T-cell (primary cell): ENCODE data around the gene PLVAP. TPM values are rescaled to one million over a fixed set of nuclear protein-coding genes. Genes with fewer than 3 reads are reported as not detected.

Experiments used
- ATAC-seq, 4 experiments: fragments of 200-7000 bp in 3 of 4; fragments of 150-1000 bp in 1 of 4; cut with Tn5 transposase; replicated peaks in 1 of 4; 1 replicate in 3 of 4; 2 replicates in 1 of 4; pipeline ENCODE4 v1.10.0; 2021; ENCODE audit warnings: moderate library complexity in 3 of 4, mild to moderate bottlenecking in 2 of 4, moderate number of reproducible peaks in 1 of 4
- CTCF ChIA-PET, 2 donors: fragments of 300-600 bp; sonication (Branson Sonifier 250); formaldehyde crosslinking; loops; one replicate each; lab custom pipeline; 2022; ENCODE audit warnings: antibody characterized with exemption in 2 of 2; lab: Charles Lee
- POLR2A ChIA-PET, 2 donors: fragments of 300-600 bp; sonication (Branson Sonifier 250); formaldehyde crosslinking; loops; one replicate each; lab custom pipeline; 2022; ENCODE audit warnings: antibody characterized with exemption in 2 of 2; lab: Charles Lee
- DNase-seq, 35 experiments: peaks; one replicate each; pipeline versions ENCODE4 v3.0.0 to v3.0.0-alpha.2; 2013 to 2023
- H3K27ac ChIP-seq: one replicate; pipeline ENCODE4 v1.5.1; 2013; ENCODE audit warnings: low read length
- H3K27me3 ChIP-seq, 2 experiments: replicated peaks in 1 of 2; 1 replicate in 1 of 2; 2 replicates in 1 of 2; pipeline versions ENCODE4 v1.6.1 to v1.7.0; 2013; ENCODE audit warnings: low read length in 1 of 2, mixed read lengths in 1 of 2; ENCODE audit not compliant: control insufficient read depth in 2 of 2, insufficient read depth in 2 of 2; ENCODE audit errors: extremely low read depth in 1 of 2
- H3K36me3 ChIP-seq, 2 donors: 1 replicate in 1 of 2; 2 replicates in 1 of 2; pipeline versions ENCODE4 v1.6.1 to v1.7.0; 2013; ENCODE audit warnings: low read length in 1 of 2; ENCODE audit not compliant: control insufficient read depth in 2 of 2, insufficient read depth in 1 of 2; ENCODE audit errors: extremely low read depth in 1 of 2
- H3K4me1 ChIP-seq, 2 experiments: 1 replicate in 1 of 2; 2 replicates in 1 of 2; pipeline versions ENCODE4 v1.6.1 to v1.7.0; 2013; ENCODE audit warnings: low read length in 2 of 2, mixed read lengths in 1 of 2; ENCODE audit not compliant: insufficient read depth in 2 of 2, control insufficient read depth in 1 of 2; ENCODE audit errors: extremely low read depth in 1 of 2
- H3K4me3 ChIP-seq, 2 donors: 1 replicate in 1 of 2; 2 replicates in 1 of 2; pipeline versions ENCODE4 v1.5.1 to v1.7.0; 2013; ENCODE audit warnings: mild to moderate bottlenecking in 2 of 2, low read length in 1 of 2, moderate library complexity in 1 of 2; ENCODE audit not compliant: control insufficient read depth in 1 of 2; ENCODE audit errors: extremely low read depth in 1 of 2
- H3K9me3 ChIP-seq: 2 replicates; pipeline ENCODE4 v1.7.0; 2013
- H3K27ac Mint-ChIP-seq, 2 donors: one replicate each; pipeline ENCODE4 v1.8.0; 2020 to 2021; ENCODE audit warnings: mild to moderate bottlenecking in 2 of 2, mixed read lengths in 2 of 2
- H3K27me3 Mint-ChIP-seq, 2 donors: one replicate each; pipeline ENCODE4 v1.8.0; 2021 to 2022; ENCODE audit warnings: mixed read lengths in 2 of 2
- H3K36me3 Mint-ChIP-seq: one replicate; pipeline ENCODE4 v1.8.0; 2021; ENCODE audit warnings: mixed read lengths
- H3K4me1 Mint-ChIP-seq, 3 donors: one replicate each; pipeline ENCODE4 v1.8.0; 2020 to 2022; ENCODE audit warnings: mixed read lengths in 3 of 3, mild to moderate bottlenecking in 1 of 3
- H3K4me3 Mint-ChIP-seq, 3 donors: one replicate each; pipeline ENCODE4 v1.8.0; 2020 to 2022; ENCODE audit warnings: mild to moderate bottlenecking in 3 of 3, mixed read lengths in 3 of 3, moderate library complexity in 3 of 3
- H3K9me3 Mint-ChIP-seq, 3 donors: one replicate each; pipeline ENCODE4 v1.8.0; 2020 to 2022; ENCODE audit warnings: mixed read lengths in 3 of 3
- WGBS: methylation state at CpG from one replicate; pipeline ENCODE4 v1.1.5; 2013; ENCODE audit warnings: missing lambda C conversion rate; ENCODE audit not compliant: insufficient coverage; 5-methylcytosine and 5-hydroxymethylcytosine counted together
- total RNA-seq, 35 experiments: library from RNA in 6 of 35; stranded (reverse) in 6 of 35; fragments of 120-200 nt in 1 of 35; gene quantifications; one replicate each; pipeline versions ENCODE4 v1.2.1 to v1.2.4 and lab custom pipeline; 2013 to 2026

Gene PLVAP
- total RNA-seq, 5 donors from 2014 or later (not counting 1 experiment from before 2014, with no cell fraction given), result 0.19 to 0.86 (median 0.48) TPM; not detected in 1

GRCh38 chr19:17389288-17389687 lies 12.1 kb upstream of the PLVAP start:
- Mint-ChIP-seq H3K9me3 (no peaks in the 10 kb centered on the region), H3K36me3 (no peaks in the 10 kb centered on the region), H3K4me1 (peaks cover 13 to 18% (median 14%) of the 10 kb centered on the region in 3 donors), H3K27ac (no peak overlapping the region), H3K4me3 (peak overlapping the region in 2 of 3 donors; percentile 21 to 94), H3K27me3 (peaks cover 0 to 2% of the 10 kb centered on the region in 2 donors)
- CTCF ChIA-PET, result interaction anchor here (0.6 to 1.5 kb wide), 10 partner anchors 24 to 1248 kb away, joined by 3 to 5 read pairs (median 3); partner anchors contain the start of genes DDA1 (in 1 of the 2) and MVB12A (in 1 of the 2)
- DNase-seq (no peak), ATAC-seq (no peak)
- peaks cover 0 to 18% of the 10 kb centered on the region in 2 experiments for H3K27me3 ChIP-seq
- POLR2A ChIA-PET, result interaction anchor here in 1 of 2 donors (0.5 kb wide), 1 partner anchor 734 kb away, joined by 9 read pairs; no protein-coding TSS in a partner anchor
- H3K4me3 ChIP-seq, result no peak overlapping the region
- H3K9me3 ChIP-seq, result no peaks in the 10 kb centered on the region
- WGBS, result no CpG with 5 or more reads among the region's 1 CpG
- H3K27ac ChIP-seq, result no peak overlapping the region
- peaks cover 8 to 22% of the 10 kb centered on the region in 2 experiments for H3K4me1 ChIP-seq
- H3K36me3 ChIP-seq, result no peaks in the 10 kb centered on the region

DNA sequence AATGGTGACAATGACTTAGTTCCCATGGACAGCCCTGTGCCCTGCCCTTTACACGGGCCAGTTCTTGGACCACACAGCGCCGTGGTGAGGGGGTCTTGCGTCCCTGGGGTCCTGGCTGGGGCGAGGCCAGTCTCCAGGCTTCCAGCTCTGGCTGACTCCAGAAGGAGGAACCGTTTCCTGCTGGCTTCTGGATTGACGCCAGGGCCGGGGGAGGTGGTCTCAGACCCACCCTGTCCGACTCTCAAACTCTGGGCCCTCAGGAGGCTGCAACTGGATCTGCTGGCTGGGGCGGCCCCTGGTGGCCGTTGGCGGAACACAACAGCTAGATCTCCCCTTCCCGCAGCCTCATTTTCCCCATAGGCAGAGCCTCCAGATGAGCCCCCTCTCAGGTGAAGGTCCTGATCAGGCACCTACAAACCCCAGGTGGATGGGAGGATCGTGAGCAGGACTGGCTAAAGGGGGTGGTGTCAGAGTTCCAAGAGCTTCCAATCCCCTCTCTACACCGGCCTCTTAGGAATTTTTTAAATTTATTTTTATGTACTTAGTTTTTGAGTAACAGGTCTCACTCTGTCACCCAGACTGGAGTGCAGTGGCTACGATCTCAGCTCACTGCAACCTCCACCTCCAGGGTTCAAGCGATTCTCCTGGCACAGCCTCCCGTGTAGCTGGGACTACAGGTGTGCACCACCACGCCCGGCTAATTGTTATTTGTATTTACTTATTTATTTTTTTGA lies 8.9 kb upstream of the PLVAP start:
- H3K27me3 ChIP-seq, result peaks cover 0 to 6% of the 10 kb centered on the region in 2 experiments
- WGBS, result 45% methylated on average over 11 of the region's 20 CpGs
- DNase-seq (peak in 33 of 35 experiments; percentile 17 to 78 (median 49)), ATAC-seq (peak; percentile 23 to 51 (median 42))
- H3K36me3 Mint-ChIP-seq, result no peaks in the 10 kb centered on the region
- H3K27ac Mint-ChIP-seq, result no peak overlapping the region
- H3K4me1 Mint-ChIP-seq, result peaks cover 5 to 13% (median 11%) of the 10 kb centered on the region in 3 donors
- peaks cover 2 to 17% of the 10 kb centered on the region in 2 experiments for H3K4me1 ChIP-seq
- peaks cover 0 to 2% of the 10 kb centered on the region in 2 donors for H3K27me3 Mint-ChIP-seq
- CTCF ChIA-PET, result interaction anchor here (0.6 to 2.2 kb wide), 5 partner anchors 40 to 196 kb away, joined by 3 to 10 read pairs (median 4); no protein-coding TSS in a partner anchor
- no peak overlapping the region for H3K4me3 ChIP-seq
- POLR2A ChIA-PET, result no interaction called here
- H3K27ac ChIP-seq, result no peak overlapping the region
- H3K9me3 Mint-ChIP-seq, result no peaks in the 10 kb centered on the region
- H3K9me3 ChIP-seq, result no peaks in the 10 kb centered on the region
- no peak overlapping the region for H3K4me3 Mint-ChIP-seq
- H3K36me3 ChIP-seq, result no peaks in the 10 kb centered on the region

GRCh38 chr19:17380426-17381138 lies 3.4 kb upstream of the PLVAP start:
- Mint-ChIP-seq H3K9me3 (peaks cover 0 to 4% (median 0%) of the 10 kb centered on the region in 3 donors), H3K4me1 (peaks cover 6 to 7% (median 6%) of the 10 kb centered on the region in 3 donors), H3K27ac (no peak overlapping the region), H3K27me3 (peaks cover 3 to 15% of the 10 kb centered on the region in 2 donors), H3K36me3 (no peaks in the 10 kb centered on the region), H3K4me3 (no peak overlapping the region)
- H3K27me3 ChIP-seq, result peaks cover 0 to 24% of the 10 kb centered on the region in 2 experiments
- H3K27ac ChIP-seq, result no peak overlapping the region
- H3K4me1 ChIP-seq, result peaks cover 0 to 7% of the 10 kb centered on the region in 2 experiments
- ATAC-seq, result no peak
- H3K4me3 ChIP-seq, result no peak overlapping the region
- no peak for DNase-seq
- no peaks in the 10 kb centered on the region for H3K36me3 ChIP-seq
- CTCF ChIA-PET, result interaction anchor here in 1 of 2 donors (0.5 kb wide), 1 partner anchor 220 kb away, joined by 3 read pairs; no protein-coding TSS in a partner anchor
- 100% methylated on average over 4 of the region's 5 CpGs for WGBS
- H3K9me3 ChIP-seq, result no peaks in the 10 kb centered on the region
- POLR2A ChIA-PET, result interaction anchor here in 1 of 2 donors (0.7 kb wide), 1 partner anchor 893 kb away, joined by 6 read pairs; no protein-coding TSS in a partner anchor

DNA sequence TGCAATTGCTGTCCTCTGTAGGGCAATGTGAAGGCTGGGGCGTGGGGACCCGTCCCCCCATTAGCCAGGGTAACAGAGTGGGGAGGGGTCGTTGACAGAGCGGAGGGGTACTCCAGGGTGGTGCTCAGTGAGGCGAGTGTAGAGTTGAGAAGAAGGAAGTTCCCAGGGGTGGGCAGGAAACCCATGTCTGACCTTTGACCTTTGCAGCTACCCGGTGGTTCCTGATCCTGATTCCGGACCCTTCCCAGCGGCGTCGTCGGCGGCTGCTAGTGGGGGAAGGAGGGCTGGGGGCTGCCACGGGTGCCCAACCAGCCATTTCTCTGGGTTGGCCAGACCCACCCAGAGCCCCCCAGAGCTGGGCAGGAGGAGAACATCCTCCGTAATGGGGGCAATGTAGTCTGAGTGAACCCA lies 2.1 kb upstream of the PLVAP start:
- no peak overlapping the region for H3K4me3 Mint-ChIP-seq
- Histone ChIP-seq H3K9me3 (no peaks in the 10 kb centered on the region), H3K36me3 (no peaks in the 10 kb centered on the region), H3K4me1 (peaks cover 0 to 7% of the 10 kb centered on the region in 2 experiments), H3K27ac (no peak overlapping the region), H3K4me3 (no peak overlapping the region), H3K27me3 (peaks cover 0 to 24% of the 10 kb centered on the region in 2 experiments)
- POLR2A ChIA-PET, result no interaction called here
- peaks cover 3 to 15% of the 10 kb centered on the region in 2 donors for H3K27me3 Mint-ChIP-seq
- no peaks in the 10 kb centered on the region for H3K36me3 Mint-ChIP-seq
- H3K9me3 Mint-ChIP-seq, result peaks cover 0 to 4% (median 0%) of the 10 kb centered on the region in 3 donors
- H3K27ac Mint-ChIP-seq, result no peak overlapping the region
- DNase-seq (no peak), ATAC-seq (no peak)
- CTCF ChIA-PET, result interaction anchor here in 1 of 2 donors (0.7 kb wide), 1 partner anchor 224 kb away, joined by 3 read pairs; no protein-coding TSS in a partner anchor
- 45% methylated on average over 14 of the region's 14 CpGs for WGBS
- H3K4me1 Mint-ChIP-seq, result peaks cover 6 to 7% (median 6%) of the 10 kb centered on the region in 3 donors

DNA sequence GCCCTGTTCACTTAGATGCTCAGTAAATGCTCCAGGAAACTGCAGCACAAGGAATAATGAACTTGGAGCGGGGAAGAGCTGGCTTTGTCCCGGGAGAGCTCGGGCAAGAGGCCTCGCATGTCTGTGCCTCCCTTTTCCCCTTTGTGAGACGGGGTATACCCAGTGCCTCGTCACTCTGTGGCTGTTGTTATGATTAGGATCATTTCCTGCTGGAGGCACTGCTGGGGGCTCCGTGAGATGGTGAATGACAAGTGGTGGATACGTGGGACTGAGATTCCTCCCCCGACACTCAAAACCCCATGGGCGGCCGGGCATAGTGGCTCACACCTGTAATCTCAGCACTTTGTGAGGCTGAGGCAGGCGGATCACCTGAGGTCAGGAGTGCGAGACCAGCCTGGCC lies 1.1 kb upstream of the PLVAP start:
- no peak overlapping the region for H3K4me3 Mint-ChIP-seq
- H3K4me1 Mint-ChIP-seq, result peaks cover 5 to 6% (median 6%) of the 10 kb centered on the region in 3 donors
- peaks cover 0 to 4% (median 0%) of the 10 kb centered on the region in 3 donors for H3K9me3 Mint-ChIP-seq
- WGBS, result 30% methylated on average over 4 of the region's 13 CpGs
- Histone ChIP-seq H3K27ac (no peak overlapping the region), H3K36me3 (no peaks in the 10 kb centered on the region), H3K4me1 (peaks cover 0 to 4% of the 10 kb centered on the region in 2 experiments), H3K27me3 (peaks cover 0 to 25% of the 10 kb centered on the region in 2 experiments), H3K4me3 (no peak overlapping the region), H3K9me3 (no peaks in the 10 kb centered on the region)
- peaks cover 3 to 15% of the 10 kb centered on the region in 2 donors for H3K27me3 Mint-ChIP-seq
- no peak overlapping the region for H3K27ac Mint-ChIP-seq
- CTCF ChIA-PET, result interaction anchor here in 1 of 2 donors (0.6 kb wide), 2 partner anchors 13 to 17 kb away, joined by 3 to 4 read pairs; no protein-coding TSS in a partner anchor
- DNase-seq (no peak), ATAC-seq (no peak)
- POLR2A ChIA-PET, result no interaction called here
- no peaks in the 10 kb centered on the region for H3K36me3 Mint-ChIP-seq
